Vagina (tissue), 2 donors: ENCODE measurements around the gene GABRB2.

Experiments used
- POLR2A ChIP-seq, 2 donors: fragments of 450-650 bp; IDR thresholded peaks; one replicate each; pipeline ENCODE4 v1.6.1; 2017; ENCODE audit warnings: antibody characterized with exemption in 2 of 2, mild to moderate bottlenecking in 2 of 2, moderate library complexity in 2 of 2
- POLR2AphosphoS5 ChIP-seq, 2 donors: sonication (generic); formaldehyde crosslinking; IDR thresholded peaks; one replicate each; pipeline ENCODE4 v1.9.0; 2017; ENCODE audit warnings: antibody characterized with exemption in 2 of 2, mild to moderate bottlenecking in 2 of 2, low read depth in 1 of 2; ENCODE audit not compliant: insufficient read depth in 1 of 2
- TF ChIP-seq, protein P1 (sequence below), 3 experiments: fragments of 450-650 bp in 2 of 3; fragments of 200-600 bp in 1 of 3; sonication (generic) in 1 of 3; IDR thresholded peaks; one replicate each; pipeline ENCODE4 v1.5.1; 2017 to 2019; ENCODE audit warnings: antibody characterized with exemption in 3 of 3, mild to moderate bottlenecking in 2 of 3, moderate library complexity in 2 of 3

DNA sequence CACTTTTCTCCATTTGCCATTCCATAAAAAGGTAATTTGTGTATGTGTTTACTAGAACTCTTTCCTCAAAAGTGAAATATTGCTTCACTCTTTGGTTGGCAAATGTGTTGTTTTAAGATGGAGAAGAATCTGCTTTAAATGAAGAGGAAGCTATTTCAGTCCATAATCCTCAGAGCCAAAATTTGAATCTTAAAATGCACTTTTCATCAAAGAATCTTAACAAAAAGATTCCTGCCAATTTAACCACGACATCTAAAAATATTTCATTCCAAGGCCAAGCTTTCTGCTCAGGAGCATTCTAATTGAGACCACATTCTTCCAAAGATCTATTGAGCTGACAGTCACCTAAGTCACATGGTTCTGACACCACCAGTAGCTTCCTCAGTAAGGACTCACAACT is 7.5 kb downstream of the GABRB2 start:
- TF ChIP-seq, protein P1, sequence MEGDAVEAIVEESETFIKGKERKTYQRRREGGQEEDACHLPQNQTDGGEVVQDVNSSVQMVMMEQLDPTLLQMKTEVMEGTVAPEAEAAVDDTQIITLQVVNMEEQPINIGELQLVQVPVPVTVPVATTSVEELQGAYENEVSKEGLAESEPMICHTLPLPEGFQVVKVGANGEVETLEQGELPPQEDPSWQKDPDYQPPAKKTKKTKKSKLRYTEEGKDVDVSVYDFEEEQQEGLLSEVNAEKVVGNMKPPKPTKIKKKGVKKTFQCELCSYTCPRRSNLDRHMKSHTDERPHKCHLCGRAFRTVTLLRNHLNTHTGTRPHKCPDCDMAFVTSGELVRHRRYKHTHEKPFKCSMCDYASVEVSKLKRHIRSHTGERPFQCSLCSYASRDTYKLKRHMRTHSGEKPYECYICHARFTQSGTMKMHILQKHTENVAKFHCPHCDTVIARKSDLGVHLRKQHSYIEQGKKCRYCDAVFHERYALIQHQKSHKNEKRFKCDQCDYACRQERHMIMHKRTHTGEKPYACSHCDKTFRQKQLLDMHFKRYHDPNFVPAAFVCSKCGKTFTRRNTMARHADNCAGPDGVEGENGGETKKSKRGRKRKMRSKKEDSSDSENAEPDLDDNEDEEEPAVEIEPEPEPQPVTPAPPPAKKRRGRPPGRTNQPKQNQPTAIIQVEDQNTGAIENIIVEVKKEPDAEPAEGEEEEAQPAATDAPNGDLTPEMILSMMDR (IDR thresholded peaks at IDR 0.05), result no peak
- TF ChIP-seq POLR2AphosphoS5 (IDR thresholded peaks at IDR 0.05; ENCODE audit: insufficient read depth in 1 of 2, low read depth in 1 of 2) (no peak), POLR2A (IDR thresholded peaks at IDR 0.05) (no peak)
